ENCODE measurements around the gene A2ML1. TPM values are rescaled to one million over a fixed set of nuclear protein-coding genes. Genes with fewer than 3 reads are reported as not detected.

A2ML1 gene
- polyA plus RNA-seq, 3 donors = not detected

DNA sequence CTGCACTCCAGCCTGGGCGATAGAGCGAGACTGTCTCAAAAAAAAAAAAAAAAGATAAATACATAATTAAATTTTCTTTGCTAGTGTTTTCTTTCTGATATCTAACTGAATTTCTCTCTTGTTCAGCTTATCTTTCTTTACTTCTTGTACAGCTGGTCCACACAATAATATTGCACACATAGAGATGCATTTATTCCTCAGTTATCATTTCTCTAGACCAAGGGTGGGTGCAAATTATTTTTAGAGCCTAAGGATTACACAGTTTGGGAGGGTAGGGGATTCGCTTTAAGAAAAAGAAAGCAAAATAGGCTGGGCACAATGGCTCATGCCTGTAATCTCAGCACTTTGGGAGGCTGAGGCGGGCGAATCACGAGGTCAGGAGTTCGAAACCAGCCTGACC lies 17.9 kb downstream of the A2ML1 start:
- no peaks in the 10 kb centered on the region for H3K36me3 ChIP-seq (replicated peaks in 1 of 2; ENCODE audit: control insufficient read depth in 1 of 2, insufficient read depth in 2 of 2, low read length in 2 of 2)
- H3K36me3 Mint-ChIP-seq = no peaks in the 10 kb centered on the region
- H3K27me3 Mint-ChIP-seq (ENCODE audit: low read depth in 3 of 3) = peaks cover 5 to 18% (median 14%) of the 10 kb centered on the region in 3 donors
- no peaks in the 10 kb centered on the region for H3K79me2 ChIP-seq (ENCODE audit: insufficient read depth, low read length)
- H3K9me3 ChIP-seq (replicated peaks in 1 of 2; ENCODE audit: control insufficient read depth in 1 of 2, insufficient read depth in 1 of 2, low read length in 2 of 2) = no peaks in the 10 kb centered on the region
- H3K27ac ChIP-seq (ENCODE audit: low read depth in 1 of 2, low read length in 2 of 2) = no peak overlapping the region
- H3K4me1 ChIP-seq (ENCODE audit: control insufficient read depth in 1 of 2, insufficient read depth in 2 of 2, low read length in 2 of 2) = no peaks in the 10 kb centered on the region
- H3K4me2 ChIP-seq (replicated peaks; ENCODE audit: extremely low read depth, low read length, poor library complexity, severe bottlenecking) = no peak overlapping the region
- peaks cover 0 to 4% (median 0%) of the 10 kb centered on the region in 7 donors for H3K9me3 Mint-ChIP-seq
- H3K9ac ChIP-seq (ENCODE audit: insufficient read depth, low read length, poor library complexity, severe bottlenecking) = no peak overlapping the region
- TF ChIP-seq, protein P1, sequence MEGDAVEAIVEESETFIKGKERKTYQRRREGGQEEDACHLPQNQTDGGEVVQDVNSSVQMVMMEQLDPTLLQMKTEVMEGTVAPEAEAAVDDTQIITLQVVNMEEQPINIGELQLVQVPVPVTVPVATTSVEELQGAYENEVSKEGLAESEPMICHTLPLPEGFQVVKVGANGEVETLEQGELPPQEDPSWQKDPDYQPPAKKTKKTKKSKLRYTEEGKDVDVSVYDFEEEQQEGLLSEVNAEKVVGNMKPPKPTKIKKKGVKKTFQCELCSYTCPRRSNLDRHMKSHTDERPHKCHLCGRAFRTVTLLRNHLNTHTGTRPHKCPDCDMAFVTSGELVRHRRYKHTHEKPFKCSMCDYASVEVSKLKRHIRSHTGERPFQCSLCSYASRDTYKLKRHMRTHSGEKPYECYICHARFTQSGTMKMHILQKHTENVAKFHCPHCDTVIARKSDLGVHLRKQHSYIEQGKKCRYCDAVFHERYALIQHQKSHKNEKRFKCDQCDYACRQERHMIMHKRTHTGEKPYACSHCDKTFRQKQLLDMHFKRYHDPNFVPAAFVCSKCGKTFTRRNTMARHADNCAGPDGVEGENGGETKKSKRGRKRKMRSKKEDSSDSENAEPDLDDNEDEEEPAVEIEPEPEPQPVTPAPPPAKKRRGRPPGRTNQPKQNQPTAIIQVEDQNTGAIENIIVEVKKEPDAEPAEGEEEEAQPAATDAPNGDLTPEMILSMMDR (IDR thresholded peaks at IDR 0.05) = no peak
- H2AFZ ChIP-seq (ENCODE audit: insufficient read depth, low read depth, low read length, poor library complexity, severe bottlenecking) = no peak overlapping the region
- peak overlapping the region in 1 of 2 donors; percentile 4 for H3K4me3 Mint-ChIP-seq
- H3K27ac Mint-ChIP-seq = no peak overlapping the region
- intact Hi-C loops (cut with micrococcal nuclease) = no loop called here
- H4K20me1 ChIP-seq (ENCODE audit: insufficient read depth, low read length) = no peaks in the 10 kb centered on the region
- no peak overlapping the region for H3K4me3 ChIP-seq (replicated peaks in 1 of 3; ENCODE audit: low read depth in 2 of 3, low read length in 3 of 3)
- WGBS (ENCODE audit: insufficient coverage) = no CpG with 5 or more reads among the region's 7 CpGs
- DNase-seq = no peak
- H3K27me3 ChIP-seq (ENCODE audit: control insufficient read depth in 2 of 2, insufficient read depth in 2 of 2, low read length in 2 of 2) = no peaks in the 10 kb centered on the region
- peaks cover 4% of the 10 kb centered on the region for H3K4me1 Mint-ChIP-seq

DNA sequence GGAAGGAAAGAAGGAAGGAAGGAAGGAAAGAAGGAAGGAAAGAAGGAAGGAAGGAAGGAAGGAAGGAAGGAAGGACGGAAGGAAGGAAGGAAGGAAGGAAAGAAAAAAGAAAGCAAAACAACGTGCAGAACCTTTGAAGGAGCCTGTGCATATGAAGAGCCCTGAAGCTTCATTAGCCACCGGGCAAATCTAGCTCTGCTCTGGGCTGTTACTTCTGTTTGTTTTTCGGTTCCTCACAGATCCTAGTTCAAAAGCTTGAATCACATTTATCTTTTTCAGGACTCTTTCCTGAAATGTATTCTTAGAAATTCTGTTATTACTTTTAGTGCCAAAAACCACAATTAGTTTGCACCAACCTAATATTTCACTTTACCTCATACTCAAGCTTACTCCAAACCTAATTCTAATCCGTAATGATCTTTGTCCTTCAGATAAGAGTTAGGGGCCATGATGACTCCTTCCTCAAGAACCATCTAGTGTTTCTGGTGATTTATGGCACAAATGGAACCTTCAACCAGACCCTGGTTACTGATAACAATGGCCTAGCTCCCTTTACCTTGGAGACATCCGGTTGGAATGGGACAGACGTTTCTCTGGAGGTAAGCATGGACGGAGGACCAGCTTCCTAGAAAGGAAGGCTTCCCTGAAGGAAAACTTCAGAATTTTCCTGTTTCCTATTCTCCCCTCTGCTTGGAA lies 18.7 kb downstream of the A2ML1 start:
- Mint-ChIP-seq H3K27me3 (ENCODE audit: low read depth in 3 of 3) (peaks cover 5 to 15% (median 15%) of the 10 kb centered on the region in 3 donors), H3K4me3 (no peak overlapping the region), H3K27ac (no peak overlapping the region), H3K9me3 (peaks cover 0 to 4% (median 0%) of the 10 kb centered on the region in 7 donors), H3K4me1 (peaks cover 4% of the 10 kb centered on the region), H3K36me3 (no peaks in the 10 kb centered on the region)
- no peak for DNase-seq
- no peaks in the 10 kb centered on the region for H3K79me2 ChIP-seq (ENCODE audit: insufficient read depth, low read length)
- no peak overlapping the region for H3K4me2 ChIP-seq (replicated peaks; ENCODE audit: extremely low read depth, low read length, poor library complexity, severe bottlenecking)
- H3K36me3 ChIP-seq (replicated peaks in 1 of 2; ENCODE audit: control insufficient read depth in 1 of 2, insufficient read depth in 2 of 2, low read length in 2 of 2) = no peaks in the 10 kb centered on the region
- no peaks in the 10 kb centered on the region for H3K9me3 ChIP-seq (replicated peaks in 1 of 2; ENCODE audit: control insufficient read depth in 1 of 2, insufficient read depth in 1 of 2, low read length in 2 of 2)
- H3K27ac ChIP-seq (ENCODE audit: low read depth in 1 of 2, low read length in 2 of 2) = no peak overlapping the region
- H3K4me3 ChIP-seq (replicated peaks in 1 of 3; ENCODE audit: low read depth in 2 of 3, low read length in 3 of 3) = no peak overlapping the region
- TF ChIP-seq, protein P1 (IDR thresholded peaks at IDR 0.05) = no peak
- H4K20me1 ChIP-seq (ENCODE audit: insufficient read depth, low read length) = no peaks in the 10 kb centered on the region
- no peaks in the 10 kb centered on the region for H3K4me1 ChIP-seq (ENCODE audit: control insufficient read depth in 1 of 2, insufficient read depth in 2 of 2, low read length in 2 of 2)
- intact Hi-C loops (cut with micrococcal nuclease) = no loop called here
- no peaks in the 10 kb centered on the region for H3K27me3 ChIP-seq (ENCODE audit: control insufficient read depth in 2 of 2, insufficient read depth in 2 of 2, low read length in 2 of 2)
- H3K9ac ChIP-seq (ENCODE audit: insufficient read depth, low read length, poor library complexity, severe bottlenecking) = no peak overlapping the region
- 41% methylated on average over 6 of the region's 8 CpGs for whole genome bisulfite sequencing (ENCODE audit: insufficient coverage)
- no peak overlapping the region for H2AFZ ChIP-seq (ENCODE audit: insufficient read depth, low read depth, low read length, poor library complexity, severe bottlenecking)
